A204.1 (cell line): ENCODE results near the gene DNAH3.
"Not testable (repeated sequence)": the region's sequence is repeated elsewhere in the genome, so short reads cannot be mapped to it uniquely, and the experiment has no call there.

Experiments
- FAIRE-seq: peaks from 2 replicates; lab custom pipeline; 2012; peaks lifted over from hg19 to GRCh38; lab: Jason Lieb, UNC

Gene DNAH3

DNA sequence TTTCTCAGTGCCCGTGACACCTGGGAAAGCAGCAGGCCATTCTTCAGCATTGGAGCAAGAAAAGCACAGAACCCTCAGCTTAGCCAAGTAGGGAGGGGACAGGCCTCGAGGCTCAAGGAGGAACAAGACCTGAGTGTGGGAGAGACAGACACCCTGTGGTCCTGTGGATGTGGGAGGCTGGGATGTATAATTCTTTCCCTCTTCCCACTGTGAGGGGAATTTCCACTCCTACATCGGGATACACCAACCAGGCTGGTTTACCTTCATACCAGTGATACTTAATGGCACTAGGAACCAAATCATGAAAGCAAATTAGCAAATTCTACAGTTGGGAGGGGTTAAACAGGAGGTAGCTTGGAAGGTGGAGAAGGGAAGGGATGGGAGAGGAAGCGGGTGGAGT is 208.4 kb downstream of the DNAH3 start:
- FAIRE-seq = no peak

DNA sequence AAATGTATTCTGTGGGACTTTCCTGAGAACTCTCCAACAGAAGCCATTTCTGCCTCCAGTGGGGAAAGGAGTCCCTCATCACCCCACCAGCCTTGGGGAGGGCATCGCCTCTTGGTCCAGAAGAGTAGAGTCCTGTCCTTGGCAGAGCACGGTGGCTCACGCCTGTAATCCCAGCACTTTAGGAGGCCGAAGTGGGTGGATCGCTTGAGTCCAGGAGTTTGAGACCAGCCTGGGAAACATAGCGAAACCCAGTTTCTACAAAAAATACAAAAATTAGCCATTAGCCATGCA is 209.1 kb downstream of the DNAH3 start:
- no peak for FAIRE-seq

DNA sequence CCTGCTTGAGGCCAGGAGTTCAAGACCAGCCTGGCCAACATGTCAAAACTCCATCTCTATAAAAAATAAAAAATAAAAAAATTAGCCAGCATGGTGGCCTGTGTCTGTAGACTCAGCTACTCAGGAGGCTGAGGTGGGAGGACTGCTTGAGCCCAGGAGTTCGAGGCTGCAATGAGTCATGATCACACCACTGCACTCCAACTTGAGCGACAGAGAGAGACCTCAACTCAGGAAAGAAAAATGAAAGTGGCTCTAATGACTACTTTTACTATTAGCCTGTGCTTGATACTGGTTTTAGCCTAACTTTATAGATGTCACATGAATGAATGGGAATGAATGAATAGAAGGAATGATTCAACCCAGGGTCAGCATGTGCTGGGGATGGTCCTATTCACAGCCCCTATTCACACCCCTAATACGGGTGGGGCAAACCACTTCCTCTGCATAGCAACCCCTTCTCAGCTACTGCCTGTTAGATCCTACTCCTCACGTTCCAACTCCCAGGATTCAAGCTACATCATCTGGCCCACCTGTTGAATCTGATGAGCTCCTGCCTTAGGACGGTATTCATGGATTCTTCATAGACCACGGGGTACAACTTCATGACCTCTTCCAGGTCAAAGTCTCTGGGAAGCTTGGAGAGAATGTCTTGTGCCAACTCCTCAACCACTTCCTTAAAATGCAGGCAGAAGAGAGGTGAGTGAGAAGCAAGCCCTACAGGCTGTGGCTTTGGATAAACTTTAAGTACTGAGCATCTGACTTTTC is 209.6 kb downstream of the DNAH3 start:
- no peak for FAIRE-seq

DNA sequence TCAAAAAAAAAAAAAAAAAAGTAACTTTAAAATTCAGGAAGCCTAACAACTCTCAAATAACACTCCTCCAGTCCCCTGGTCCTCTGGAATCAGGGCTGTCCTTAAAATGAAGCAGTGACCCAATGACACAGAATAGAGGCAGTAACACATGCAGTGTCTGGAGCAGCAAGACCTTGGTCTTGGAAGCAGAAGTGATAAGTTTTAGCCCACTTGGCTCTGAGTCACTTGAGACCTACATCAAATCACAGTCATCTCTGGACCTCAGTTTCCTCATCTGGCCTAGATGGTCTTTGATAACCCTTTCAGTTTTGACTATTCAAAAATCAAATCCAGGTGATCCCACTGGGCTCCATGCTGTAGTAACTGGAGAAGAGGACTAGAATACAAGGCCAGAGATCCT is 211.0 kb downstream of the DNAH3 start:
- FAIRE-seq = no peak

DNA sequence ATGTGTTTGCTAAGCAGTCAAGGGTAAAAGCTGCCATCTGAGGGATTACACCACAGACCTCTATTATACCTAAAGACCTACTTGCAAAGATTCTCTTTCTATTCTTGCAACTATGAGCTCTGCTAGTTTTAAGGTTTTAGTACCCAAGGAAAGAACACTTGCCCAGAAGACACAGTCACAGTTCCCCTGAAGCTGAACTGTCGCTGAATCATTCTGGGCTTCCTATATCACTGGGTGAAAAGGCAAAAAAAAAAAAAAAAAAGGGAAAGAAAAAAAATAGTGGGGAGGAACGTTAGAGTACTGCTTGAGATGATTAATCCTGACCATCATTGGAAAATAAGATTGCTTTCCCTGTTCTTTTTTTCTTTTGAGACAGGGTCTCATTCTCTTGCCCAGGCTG is 212.2 kb downstream of the DNAH3 start:
- no peak for FAIRE-seq

DNA sequence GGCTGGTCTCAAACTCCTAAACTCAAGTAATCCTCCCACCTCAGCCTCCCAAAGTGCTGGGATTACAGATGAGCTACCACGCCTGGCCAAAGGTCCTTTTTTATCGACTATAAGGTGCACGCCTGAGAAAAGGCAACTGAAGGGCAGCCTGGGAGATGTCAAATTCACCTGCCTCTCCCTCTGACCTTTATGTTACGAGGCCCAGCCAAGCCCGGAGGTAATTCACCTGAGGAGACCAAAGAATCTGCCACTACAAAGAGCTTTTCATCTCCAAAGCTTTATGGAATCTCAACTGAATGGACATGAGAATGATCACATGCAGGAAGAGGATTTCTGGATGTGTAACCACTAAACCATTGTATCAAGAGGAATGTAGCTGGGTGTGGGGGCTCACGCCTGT is 212.9 kb downstream of the DNAH3 start:
- FAIRE-seq = no peak

DNA sequence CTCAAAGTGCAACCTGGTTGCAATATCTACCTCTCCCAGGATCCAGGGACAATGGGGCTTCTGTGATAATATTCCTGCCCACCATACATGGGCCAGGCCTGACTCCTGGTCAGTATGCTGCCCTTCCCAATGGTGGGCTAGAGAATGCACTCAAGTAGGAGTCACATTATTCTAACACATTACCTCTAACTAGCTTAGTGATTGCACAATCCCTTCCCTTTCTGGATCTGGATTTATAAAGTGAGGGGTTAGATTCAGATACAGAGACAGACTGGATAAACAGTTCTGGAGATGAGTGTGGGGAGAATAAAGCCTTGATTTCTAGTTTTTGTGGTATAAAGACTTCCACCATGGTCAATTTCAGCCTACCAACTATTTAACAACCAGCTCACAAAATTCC is 217.1 kb downstream of the DNAH3 start:
- FAIRE-seq = no peak

DNA sequence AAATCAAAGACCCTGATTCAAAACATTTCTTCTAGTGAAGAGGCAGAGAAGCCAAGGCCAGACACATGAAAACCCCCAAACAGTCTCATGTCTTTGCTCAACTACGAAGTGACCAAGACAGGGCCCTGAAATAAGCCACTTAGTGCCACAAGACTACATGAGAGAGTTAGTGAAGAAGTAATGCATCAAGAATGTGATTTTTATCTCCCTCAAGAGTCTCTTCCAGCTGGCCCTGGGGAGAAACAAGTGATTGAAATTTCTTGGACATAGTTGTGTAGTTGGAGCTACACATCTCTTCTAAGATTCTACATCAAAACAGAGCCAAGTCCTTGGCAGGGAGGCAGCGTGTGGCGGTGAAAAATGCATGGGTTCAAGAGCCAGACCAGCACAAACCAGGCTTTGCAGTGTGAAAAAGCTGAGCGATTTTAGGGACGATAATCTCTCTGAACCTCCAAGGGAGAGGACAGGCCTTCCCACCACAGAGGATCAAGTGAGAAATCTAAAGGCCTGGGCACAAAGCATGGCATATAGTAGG is 219.5 kb downstream of the DNAH3 start:
- FAIRE-seq = no peak

DNA sequence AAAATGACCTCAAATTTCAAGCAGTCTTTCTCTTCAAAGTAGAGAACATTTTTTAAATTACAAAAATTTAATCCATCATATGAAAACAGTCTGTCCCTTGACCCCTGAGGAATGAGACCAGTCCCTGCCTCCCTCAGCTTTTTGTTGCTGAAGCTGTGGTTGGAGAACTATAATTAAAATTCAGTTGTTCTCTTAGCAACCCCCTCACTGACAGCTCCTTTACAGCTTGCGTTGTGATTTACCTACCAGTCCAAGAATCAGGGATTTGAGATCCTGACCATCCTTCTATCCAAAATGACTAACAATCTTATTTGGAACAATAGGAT is 220.3 kb downstream of the DNAH3 start:
- no peak for FAIRE-seq

DNA sequence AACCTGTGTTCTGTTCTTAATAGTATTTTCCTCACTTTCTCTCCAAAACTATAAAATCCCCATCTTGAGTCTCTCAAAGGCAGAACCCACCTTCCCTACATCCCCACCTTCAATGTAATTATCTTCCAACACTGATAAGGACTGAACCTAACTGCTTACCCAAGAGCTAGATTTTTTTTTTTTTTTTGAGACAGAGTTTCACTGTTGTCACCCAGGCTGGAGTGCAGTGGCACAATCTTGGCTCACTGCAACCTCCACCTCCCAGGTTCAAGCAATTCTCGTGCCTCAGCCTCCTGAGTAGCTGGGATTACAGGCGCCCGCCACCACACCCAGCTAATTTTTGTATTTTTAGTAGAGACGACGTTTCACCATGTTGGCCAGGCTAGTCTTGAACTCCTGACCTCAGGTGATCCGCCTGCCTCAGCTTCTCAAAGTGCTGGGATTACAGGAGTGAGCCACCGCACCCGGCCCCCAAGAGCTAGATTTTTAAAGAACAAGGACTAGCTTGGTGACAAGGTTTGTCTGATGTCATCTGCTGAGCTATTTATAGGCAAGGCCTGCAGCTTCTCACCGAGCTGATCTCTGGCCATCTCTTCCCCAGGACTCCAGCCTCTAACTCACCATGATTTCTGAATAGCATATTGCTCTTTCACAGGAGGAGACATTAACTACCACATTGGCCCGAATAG is 220.8 kb downstream of the DNAH3 start:
- not testable (repeated sequence) for FAIRE-seq

DNA sequence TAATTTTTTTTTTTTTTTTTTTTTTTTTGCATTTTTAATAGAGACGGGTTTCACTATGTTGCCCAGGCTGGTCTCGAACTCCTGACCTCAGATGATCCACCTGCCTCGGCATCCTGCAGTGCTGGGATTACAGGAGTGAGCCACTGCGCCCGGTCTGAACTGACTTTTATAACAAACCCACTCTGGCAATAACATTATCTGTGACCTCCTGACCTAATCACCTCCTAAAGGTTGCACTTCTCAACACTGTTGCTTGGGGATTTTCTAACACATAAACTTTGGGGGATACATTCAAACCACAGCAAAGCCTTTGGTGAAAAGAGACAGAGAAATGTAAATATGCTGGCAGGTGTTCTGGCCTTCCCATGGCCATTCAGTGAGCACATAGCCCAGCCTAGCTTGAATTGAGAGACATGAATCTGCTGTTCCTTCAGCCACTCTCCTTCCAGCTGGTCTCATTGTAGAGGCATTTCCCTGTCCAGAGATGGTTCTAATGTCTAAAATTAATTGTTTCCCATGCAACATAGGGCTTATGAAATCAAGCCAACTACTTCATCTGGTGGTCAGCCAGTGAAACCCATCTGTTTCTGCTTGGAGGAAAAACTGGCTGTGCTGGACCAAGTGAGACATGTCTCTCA is 221.8 kb downstream of the DNAH3 start:
- no peak for FAIRE-seq

DNA sequence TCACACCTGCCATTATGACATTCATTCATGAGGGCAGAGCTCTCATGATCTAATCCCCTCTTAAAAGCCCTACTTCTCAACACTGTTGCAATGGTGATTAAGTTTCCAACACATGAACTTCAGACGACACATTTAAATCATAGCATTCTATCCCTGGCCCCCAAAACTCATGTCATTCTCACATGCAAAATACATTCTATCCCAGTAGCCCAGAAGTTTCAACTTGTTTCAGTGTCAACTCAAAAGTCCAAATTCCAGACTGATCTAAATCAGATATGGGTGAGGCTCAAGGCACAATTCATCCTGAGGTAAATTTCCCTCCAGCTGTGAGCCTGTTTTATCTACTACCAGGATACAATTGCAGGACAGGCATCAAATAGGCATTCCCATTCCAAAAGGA is 224.9 kb downstream of the DNAH3 start:
- FAIRE-seq = no peak

DNA sequence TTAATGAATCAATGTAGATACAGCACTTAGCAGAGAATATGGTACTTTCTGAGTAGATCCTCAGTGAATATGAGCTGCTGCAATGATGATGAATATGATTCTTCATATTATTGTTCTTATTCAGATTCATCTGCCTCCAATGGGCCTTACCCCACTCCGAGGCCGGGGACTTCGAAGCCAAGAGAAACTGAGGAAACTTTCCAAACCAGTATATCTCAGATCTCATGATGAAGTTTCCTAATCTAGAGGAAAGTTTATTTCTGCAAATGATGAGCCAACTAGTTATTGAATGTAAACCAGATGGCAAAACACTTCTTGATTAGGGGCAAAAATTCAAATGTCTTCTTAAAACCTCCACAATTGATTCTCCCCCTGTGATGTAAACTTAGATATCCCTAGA is 226.8 kb downstream of the DNAH3 start:
- no peak for FAIRE-seq

DNA sequence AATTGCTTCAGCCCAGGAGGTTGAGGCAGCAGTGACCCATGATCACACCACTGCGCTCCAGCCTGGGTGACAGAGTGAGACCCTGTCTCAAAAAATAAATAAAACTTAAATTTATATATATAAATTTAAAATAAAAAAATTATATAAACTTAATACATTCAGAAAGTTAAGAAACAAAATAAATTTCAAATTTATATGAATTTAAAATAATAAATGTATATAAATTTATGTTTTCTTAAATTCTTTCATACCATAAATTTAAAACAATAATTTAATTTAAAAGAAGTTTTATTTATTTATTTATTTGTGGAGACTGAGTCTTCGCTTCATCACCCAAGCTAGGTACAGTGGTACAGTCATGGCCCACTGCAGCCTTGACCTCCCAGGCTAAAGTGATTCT is 229.8 kb downstream of the DNAH3 start:
- FAIRE-seq = peak; percentile 34

DNA sequence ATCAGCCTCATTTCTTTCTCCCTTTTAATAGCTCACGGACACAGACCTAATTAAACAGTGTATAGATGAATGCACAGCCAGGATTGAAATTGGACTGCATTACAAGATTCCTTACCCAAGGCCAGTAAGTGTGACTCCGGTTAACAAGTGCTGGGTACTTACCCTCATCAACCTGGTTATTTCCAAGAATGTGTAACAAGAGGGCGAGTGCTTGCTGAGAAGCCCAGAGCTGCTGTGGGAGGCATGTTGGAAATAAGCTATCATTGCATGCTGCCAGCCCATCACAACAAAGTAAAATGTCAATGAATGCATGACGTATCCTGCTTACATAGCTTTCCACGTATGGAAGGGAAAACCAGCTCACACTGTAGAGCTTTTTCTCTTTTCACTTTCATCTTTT is 230.6 kb downstream of the DNAH3 start:
- FAIRE-seq = no peak

DNA sequence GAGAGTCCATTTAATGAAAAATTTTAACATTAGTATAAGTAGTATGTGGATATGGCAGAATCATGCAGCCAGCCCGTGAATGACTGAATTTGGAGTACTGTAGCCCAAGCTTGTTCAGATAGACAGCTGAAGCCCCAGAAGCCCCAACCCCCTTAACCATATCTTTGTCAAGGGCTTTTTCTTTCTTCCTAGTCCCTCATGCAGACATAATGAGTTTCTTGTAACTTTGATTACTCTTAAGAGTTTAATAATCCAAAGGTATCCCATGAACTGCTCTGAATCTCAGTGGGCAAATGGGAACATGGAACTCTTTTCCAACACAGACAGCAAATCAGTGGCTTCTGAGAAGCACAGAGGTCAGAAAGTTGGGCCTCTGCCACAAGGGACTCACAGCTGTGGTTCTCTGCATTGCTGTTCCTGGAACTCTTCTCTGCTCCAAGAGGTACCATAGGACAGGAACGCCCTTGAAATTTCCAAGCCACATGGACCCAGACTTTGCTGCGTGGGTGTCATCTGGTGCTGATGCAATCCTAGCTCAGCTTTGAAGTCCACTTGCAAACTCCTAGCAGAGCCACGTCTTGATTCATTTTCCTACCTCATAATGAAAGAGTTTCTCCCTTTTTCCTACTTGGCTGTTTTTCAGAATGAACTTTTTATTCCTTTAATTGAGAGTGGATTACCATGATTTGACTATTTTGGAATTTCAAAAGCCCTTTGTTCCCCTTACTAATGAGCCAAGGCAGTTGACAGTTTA is 232.0 kb downstream of the DNAH3 start:
- FAIRE-seq = no peak

DNA sequence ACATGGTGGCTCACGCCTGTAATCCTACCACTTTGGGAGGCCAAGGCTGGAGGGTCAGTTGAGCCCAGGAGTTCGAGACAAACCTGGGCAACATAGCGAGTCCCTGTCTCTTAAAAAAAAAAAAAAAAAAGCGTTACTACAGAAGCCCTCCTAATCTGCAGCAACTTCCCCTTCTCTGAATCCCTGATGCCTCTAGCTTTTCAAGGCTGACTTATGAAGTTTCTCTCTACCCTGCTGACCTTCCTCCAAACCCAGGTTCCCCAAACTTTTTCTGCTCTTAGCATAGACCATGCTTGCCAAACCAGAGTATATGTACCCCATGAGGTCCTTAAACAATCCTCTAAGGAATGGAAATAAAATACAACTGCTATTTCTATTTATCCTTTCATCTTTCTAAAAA is 233.7 kb downstream of the DNAH3 start:
- FAIRE-seq = no peak

DNA sequence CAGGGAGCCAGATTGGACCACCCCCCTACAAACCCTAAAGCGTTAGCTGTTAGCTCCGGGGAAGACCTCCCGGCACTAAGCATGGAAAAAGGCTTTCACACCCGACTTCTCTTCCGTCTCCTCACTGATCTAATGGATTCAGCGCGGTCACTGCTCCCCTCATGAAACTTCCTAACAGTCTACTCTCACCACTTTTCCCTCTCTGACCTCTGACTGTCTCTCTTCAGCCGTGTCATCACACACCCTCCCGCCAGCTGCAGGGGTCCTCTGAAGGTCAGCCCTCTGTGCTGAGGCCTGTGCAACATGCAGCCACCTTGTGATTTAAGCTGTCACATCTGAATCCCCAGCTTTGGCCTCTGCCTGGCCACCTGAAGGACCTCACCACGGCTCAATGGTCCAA is 234.4 kb downstream of the DNAH3 start:
- FAIRE-seq = no peak

DNA sequence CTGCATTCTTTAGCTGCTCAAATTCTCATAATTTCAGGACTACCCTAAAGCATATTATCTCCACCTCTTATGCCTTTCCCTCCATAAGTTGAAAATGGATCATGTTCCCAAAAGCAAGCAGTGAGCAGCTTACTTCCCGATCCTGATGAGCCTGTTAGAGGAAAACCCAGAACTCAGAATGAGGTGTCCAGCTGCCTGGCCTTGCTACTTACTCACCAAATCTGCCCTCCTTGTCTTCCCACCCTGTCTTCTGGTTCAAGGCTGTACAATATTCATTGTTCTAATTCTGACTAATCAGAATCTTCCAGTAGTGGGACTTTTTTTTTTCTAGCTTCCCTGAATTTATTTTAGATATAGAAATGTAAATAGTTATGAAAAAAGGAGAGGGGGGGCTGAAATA is 239.3 kb downstream of the DNAH3 start:
- FAIRE-seq = no peak

DNA sequence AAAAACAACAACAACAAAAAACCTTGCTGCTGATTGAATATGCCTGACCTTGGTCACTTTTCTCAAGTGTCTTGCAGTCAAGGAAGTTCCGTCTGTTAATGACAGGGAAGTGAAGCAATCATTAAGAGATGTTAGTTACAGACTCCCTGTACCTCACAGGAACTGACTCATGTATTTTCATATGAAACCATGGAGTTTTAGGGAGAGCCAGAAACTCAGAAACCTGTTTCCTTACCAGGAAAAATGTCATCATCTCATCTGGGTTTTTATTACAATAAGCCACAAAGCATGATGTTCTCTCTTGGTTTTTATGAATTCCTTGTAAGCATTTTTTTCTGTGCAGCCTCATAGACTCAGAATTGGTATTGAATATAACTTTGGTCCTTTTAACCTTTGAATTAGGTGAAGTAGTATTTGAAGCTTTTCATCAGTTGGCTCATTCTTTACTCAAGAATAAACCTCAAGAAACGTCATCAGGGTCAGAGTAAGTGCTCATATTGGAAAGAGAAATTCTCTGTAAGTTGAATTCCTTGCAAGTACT is 239.8 kb downstream of the DNAH3 start:
- FAIRE-seq = no peak

DNA sequence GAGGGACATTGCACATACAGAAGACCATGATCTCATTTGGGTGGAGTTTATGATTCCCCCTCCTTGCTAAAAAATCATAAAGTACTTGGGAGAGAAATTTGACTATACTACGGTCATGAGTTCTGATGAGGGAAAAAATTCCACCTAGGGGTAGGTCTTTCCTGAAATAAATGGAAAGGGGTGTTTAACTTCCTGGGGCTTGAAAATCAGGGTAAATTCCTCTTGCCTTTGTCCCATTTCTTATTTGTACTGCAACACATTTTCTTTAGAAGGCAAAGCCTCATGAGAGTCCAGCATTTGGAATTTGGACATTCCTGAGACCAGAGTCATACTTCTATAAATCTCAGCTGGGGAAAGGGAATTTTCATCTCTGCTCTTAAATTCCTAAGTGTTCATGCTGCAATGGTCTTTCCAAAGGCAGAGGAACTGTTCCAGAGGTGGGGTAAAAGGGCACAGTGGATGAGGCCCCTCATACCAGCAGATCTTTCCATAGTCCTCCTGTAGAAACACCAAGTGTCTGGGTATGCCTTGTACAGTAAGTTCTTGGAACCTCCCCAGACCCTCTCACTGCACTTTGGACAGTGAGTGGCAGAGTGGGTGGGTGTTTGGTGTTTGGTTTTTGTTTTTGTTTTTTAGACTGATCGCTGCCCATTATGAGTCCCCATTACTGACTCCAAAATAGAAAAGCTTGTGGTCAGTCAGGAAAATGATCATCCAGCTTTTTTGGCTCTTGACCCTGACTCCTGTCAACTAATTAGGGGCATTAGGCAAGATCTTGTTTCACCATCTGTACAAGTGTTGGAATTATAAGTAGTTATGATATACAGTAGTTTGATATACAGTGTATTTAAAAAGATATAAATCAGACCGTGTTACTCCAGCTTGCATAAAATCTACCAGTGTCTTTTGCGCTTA is 244.0 kb downstream of the DNAH3 start:
- FAIRE-seq = no peak

DNA sequence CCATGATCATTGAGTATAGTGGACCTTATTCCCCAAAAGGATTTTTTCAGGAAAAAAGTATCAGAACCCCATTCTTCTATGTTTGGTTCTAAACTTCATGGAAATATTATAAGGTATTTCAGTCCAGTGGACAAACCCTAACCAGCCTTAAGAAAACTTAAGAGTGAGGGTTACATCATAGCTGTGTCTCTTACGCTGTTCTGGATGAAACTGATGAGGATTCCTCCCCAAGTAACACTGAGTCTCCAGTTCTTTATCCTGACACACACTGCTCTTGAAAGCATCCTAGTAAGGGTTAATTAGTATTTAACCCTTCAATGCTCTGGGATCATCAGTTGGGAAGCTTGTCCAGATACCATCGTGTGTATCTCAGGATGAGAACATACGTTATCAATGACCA is 245.1 kb downstream of the DNAH3 start:
- no peak for FAIRE-seq
